ENCODE data around the gene AEN. TPM values are rescaled to one million over a fixed set of nuclear protein-coding genes. Genes with fewer than 3 reads are reported as not detected.

Gene AEN
- polyA plus RNA-seq, 1 experiment, result 45.5 TPM

GRCh38 chr15:88649753-88650551, 28.8 kb downstream of the AEN start:
- Histone ChIP-seq H3K4me3 (ENCODE audit: low read depth, low read length) (no peak overlapping the region), H3K36me3 (ENCODE audit: control insufficient read depth, insufficient read depth, low read length) (no peaks in the 10 kb centered on the region), H3K27me3 (ENCODE audit: control insufficient read depth, insufficient read depth, low read length) (no peaks in the 10 kb centered on the region)
- CTCF ChIA-PET, result interaction anchor here (0.6 to 1.1 kb wide), 3 partner anchors 8 to 184 kb away, joined by 3 read pairs; no protein-coding TSS in a partner anchor
- TF ChIP-seq CTCF (IDR thresholded peaks at IDR 0.05; ENCODE audit: insufficient read depth, low read depth, low read length), result no peak
- POLR2A ChIA-PET, result no interaction called here
- no peak for DNase-seq (ENCODE audit: low read depth)

- H3K4me3 ChIP-seq (ENCODE audit: low read depth, low read length), result no peak overlapping the region
- no peaks in the 10 kb centered on the region for H3K27me3 ChIP-seq (ENCODE audit: control insufficient read depth, insufficient read depth, low read length)
- DNase-seq (ENCODE audit: low read depth), result no peak
- H3K36me3 ChIP-seq (ENCODE audit: control insufficient read depth, insufficient read depth, low read length), result no peaks in the 10 kb centered on the region
- ChIA-PET CTCF (no interaction called here), POLR2A (no interaction called here)
- no peak for TF ChIP-seq CTCF (IDR thresholded peaks at IDR 0.05; ENCODE audit: insufficient read depth, low read depth, low read length)
Measured at GRCh38 chr15:88650556-88650955, 29.4 kb downstream of the AEN start.

GRCh38 chr15:88651136-88651732, 30.1 kb downstream of the AEN start:
- no peak for TF ChIP-seq CTCF (IDR thresholded peaks at IDR 0.05; ENCODE audit: insufficient read depth, low read depth, low read length)
- DNase-seq (ENCODE audit: low read depth), result no peak
- POLR2A ChIA-PET, result no interaction called here

GRCh38 chr15:88651971-88652370, 30.8 kb downstream of the AEN start:
- TF ChIP-seq CTCF (IDR thresholded peaks at IDR 0.05; ENCODE audit: insufficient read depth, low read depth, low read length), result no peak
- Histone ChIP-seq H3K36me3 (ENCODE audit: control insufficient read depth, insufficient read depth, low read length) (no peaks in the 10 kb centered on the region), H3K27me3 (ENCODE audit: control insufficient read depth, insufficient read depth, low read length) (no peaks in the 10 kb centered on the region), H3K4me3 (ENCODE audit: low read depth, low read length) (no peak overlapping the region)
- CTCF ChIA-PET, result no interaction called here
- no peak for DNase-seq (ENCODE audit: low read depth)
- POLR2A ChIA-PET, result no interaction called here

More at GRCh38 chr15:88651136-88651732, 30.1 kb downstream of the AEN start:
- no peaks in the 10 kb centered on the region for H3K27me3 ChIP-seq (ENCODE audit: control insufficient read depth, insufficient read depth, low read length)
- no peak overlapping the region for H3K4me3 ChIP-seq (ENCODE audit: low read depth, low read length)
- CTCF ChIA-PET, result no interaction called here
- no peaks in the 10 kb centered on the region for H3K36me3 ChIP-seq (ENCODE audit: control insufficient read depth, insufficient read depth, low read length)

GRCh38 chr15:88652456-88653199, 31.5 kb downstream of the AEN start:
- Histone ChIP-seq H3K27me3 (ENCODE audit: control insufficient read depth, insufficient read depth, low read length) (no peaks in the 10 kb centered on the region), H3K36me3 (ENCODE audit: control insufficient read depth, insufficient read depth, low read length) (no peaks in the 10 kb centered on the region), H3K4me3 (ENCODE audit: low read depth, low read length) (no peak overlapping the region)
- ChIA-PET CTCF (interaction anchor here (1.3 to 3.5 kb wide), 2 partner anchors 181 to 253 kb away, joined by 3 to 17 read pairs; no protein-coding TSS in a partner anchor), POLR2A (no interaction called here)
- no peak for DNase-seq (ENCODE audit: low read depth)
- TF ChIP-seq CTCF (IDR thresholded peaks at IDR 0.05; ENCODE audit: insufficient read depth, low read depth, low read length), result no peak

Measured in BJ (cell line).